ENCODE measurements around the gene LCNL1.

The LCNL1 gene

DNA sequence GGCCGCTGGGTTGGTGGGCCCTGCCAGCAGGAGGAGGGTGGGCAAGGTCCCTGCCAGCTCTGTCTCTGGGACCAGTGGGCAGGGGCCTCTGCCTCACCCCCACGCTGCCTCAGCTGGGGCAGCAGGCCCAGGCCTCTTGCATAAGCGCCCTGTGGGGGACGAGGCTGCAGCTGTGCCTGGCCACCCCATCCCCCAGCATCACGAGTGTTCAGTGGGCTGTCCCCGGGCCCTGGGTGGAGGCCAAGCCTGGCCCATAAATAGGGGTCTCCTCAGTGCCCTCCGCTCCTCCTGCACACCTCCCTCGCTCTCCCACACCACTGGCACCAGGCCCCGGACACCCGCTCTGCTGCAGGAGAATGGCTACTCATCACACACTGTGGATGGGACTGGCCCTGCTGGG, 5.6 kb upstream of the LCNL1 start, which contains the start of gene PTGDS:
Gene PTGDS (plus strand): TSS at position 282 of the 400 bp plus-strand sequence. CDS start 75 bp downstream, at position 357.
- DNase-seq (ENCODE audit: low spot score), result no peak

DNA sequence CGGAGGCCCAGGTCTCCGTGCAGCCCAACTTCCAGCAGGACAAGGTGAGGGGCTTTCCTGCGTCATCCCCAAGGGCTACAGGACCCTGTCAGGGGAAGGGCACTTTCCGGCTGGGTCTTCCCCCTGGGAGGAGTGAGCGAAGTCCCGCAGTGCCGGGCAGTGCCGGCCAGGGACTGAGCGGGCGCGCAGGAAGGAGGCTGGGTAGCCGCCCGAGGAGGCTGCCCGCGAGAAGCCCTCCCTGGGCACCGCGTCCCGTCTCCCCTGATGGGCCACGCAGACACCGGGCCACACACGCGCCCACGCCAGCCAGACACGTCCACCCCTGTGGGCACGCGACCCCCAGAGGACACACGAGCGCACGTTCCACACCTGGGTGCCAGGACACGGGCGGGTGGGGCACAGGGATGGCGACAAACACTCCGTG, 5.1 kb upstream of the LCNL1 start:
- no peak for DNase-seq (ENCODE audit: low spot score)

DNA sequence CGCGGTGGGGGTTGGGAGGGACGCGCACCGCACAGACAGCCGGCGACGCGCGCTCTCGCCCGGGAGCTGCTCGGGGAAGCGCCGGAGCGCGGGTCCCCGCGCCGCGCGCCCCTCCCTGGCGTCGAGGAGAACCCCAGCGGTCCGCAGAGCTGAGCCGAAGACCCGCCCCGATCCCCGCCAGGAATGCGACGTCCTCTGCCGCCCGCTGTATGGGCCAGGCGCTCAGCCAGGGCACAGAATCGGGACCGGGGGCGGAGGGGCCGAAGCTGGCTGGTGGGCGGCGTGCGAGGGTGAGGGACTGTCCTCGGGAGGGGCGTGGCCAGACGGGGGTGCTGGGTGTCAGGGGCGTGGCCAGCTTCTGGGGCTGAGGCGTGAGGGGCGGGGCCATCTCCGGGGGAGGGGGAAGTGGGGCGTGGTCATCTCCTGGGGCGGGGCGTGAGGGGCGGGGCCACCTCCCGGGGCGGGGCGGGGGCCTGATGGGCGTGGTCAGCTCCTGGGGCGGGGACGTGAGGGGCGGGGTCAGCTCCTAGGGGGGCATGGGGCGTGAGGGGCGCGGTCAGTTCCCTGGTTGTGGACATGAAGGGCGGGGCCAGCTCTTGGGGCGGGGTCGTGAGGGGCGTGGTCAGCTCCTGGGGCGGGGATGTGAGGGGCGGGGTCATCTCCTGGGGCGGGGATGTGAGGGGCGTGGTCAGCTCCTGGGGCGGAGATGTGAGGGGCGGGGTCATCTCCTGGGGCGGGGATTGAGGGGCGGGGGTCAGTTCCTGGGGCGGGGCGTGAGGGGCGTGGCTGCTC, 4.5 kb upstream of the LCNL1 start:
- peak; percentile 55 for DNase-seq (ENCODE audit: low spot score)

DNA sequence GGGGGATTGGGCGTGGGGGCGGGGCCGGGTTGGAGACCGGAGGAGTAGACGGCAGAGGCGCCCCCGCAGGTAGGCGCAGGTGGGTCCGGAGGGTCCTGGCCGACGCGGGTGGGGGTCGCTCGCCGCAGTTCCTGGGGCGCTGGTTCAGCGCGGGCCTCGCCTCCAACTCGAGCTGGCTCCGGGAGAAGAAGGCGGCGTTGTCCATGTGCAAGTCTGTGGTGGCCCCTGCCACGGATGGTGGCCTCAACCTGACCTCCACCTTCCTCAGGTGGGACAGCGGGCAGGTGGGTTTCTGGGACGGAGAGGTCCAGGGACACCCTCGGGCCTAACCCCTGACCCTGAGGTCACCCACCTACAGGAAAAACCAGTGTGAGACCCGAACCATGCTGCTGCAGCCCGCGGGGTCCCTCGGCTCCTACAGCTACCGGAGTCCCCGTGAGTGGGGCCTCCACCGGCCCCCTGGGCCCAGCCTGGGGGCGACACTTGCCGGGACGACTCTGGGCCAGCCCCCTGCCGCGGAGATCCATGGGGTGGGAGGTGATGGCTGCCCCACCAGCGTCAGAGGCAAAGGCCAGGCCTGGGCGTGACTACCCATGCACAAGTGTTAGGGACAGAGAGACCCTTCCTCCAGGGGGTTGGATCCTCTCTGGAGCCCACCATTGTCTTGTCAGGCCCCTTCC, 3.8 kb upstream of the LCNL1 start:
- DNase-seq (ENCODE audit: low spot score), result no peak

DNA sequence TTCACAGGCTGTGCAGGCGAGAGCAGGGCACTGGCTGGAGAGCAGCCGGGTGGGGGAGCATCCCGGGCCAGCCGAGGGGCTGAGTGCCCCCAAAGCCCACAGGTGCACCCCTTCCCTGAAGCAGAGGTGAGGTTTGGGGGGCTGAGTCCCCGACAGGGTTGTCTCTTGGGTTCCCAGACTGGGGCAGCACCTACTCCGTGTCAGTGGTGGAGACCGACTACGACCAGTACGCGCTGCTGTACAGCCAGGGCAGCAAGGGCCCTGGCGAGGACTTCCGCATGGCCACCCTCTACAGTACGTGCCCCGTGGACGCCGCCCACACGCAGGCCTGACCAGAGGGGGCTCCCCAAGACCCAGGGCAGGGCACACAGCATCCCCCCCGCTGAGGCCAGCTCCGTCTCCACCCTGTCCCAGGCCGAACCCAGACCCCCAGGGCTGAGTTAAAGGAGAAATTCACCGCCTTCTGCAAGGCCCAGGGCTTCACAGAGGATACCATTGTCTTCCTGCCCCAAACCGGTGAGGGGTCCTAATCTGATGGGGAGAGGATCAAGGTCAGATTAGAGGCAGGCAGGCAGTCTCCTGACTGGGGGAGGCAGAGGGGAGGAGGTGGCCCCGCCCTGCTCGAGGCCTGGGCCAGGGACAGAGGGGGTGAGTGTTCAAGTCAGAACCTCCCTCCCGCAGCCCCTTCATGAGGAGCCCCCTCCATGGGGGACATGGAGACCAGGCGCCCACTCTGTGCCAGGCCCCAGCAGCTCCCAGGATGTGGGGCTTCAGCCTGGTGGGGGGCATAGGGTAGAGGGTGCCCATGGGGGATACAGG, 2.8 kb upstream of the LCNL1 start:
- no peak for DNase-seq (ENCODE audit: low spot score)

DNA sequence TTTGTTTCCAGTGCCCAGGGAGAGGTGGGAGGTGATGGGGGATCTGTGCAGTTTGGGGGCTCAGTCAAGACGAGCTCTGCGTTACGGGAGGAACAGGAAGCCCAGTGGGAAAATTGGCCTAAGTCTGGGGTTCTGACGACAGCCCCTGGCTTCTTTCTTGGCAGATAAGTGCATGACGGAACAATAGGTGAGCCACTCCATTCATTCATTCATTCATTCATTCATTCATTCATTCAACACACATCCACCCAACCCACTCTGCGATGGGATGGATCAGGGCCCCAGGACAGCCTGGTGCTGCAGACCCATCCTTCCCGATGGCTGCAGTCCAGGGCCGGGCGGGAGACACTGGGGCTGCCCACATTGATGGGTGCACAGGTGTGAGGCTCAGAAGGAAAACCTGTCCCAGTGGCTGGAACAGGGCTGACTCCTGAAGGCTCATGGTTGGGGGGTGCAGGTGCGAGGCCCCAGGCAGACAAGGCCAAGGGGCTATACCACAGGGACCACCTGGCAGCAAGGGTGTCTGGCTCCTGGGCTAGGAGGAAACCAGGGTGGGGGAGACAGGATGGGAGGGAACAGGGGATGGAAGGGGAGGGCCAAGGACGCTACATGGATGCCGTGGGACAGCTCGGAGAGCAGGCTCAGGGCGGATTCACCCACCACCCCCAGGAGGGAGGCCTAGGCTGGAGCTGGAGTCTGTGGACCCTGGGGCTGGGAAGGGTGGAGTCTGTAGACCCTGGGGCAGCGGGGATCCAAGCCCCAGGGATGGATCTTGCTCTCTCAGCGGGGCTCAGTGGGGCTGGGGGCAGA, 1.9 kb upstream of the LCNL1 start:
- no peak for DNase-seq (ENCODE audit: low spot score)

DNA sequence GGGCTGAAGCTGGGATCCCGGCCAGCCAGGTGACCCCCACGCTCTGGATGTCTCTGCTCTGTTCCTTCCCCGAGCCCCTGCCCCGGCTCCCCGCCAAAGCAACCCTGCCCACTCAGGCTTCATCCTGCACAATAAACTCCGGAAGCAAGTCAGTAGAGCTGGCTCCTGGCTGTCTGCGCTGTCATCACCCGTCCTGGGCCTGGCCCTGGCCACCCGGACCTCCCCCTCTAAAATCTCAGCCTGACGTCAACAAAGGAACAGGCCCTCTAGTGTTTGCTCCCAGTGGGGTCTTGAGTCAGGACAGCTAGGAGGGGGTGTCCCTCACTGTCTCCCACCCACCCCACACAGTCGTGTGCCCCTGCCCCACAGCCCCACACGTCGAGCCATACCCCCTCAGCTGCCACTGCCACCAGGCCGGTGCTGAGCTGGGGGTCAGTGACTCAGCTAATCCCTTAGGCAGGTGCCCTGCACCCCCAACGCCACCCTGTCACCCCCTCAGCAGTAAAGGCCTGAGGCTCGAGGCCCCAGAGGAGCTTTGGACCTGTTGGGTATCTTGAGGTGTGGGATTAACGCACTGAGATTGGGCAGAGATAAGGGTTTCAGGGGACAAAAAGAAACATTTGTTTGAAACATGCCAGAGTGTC, 1.1 kb upstream of the LCNL1 start:
- no peak for DNase-seq (ENCODE audit: low spot score)

DNA sequence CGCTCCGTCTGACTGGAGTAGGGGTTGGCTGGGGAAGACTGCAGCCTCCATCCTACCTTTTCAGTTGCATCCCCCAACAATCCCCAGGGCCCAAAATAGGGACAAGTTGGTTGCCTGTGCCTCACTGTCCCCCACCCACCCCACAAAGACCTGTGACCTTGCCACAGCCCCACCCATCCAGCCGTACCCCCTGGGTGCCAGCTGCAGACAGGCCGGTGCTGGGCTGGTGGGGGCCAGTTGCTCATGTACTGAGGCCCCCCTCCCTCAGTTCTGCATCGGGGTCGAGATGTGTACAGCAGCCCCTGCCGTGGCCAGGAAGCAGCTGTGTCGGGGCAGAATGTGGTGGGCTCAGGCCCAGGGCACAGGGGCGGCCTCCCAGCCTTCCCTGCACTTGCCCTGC, 374 bp downstream of the LCNL1 start:
- no peak for DNase-seq (ENCODE audit: low spot score)

DNA sequence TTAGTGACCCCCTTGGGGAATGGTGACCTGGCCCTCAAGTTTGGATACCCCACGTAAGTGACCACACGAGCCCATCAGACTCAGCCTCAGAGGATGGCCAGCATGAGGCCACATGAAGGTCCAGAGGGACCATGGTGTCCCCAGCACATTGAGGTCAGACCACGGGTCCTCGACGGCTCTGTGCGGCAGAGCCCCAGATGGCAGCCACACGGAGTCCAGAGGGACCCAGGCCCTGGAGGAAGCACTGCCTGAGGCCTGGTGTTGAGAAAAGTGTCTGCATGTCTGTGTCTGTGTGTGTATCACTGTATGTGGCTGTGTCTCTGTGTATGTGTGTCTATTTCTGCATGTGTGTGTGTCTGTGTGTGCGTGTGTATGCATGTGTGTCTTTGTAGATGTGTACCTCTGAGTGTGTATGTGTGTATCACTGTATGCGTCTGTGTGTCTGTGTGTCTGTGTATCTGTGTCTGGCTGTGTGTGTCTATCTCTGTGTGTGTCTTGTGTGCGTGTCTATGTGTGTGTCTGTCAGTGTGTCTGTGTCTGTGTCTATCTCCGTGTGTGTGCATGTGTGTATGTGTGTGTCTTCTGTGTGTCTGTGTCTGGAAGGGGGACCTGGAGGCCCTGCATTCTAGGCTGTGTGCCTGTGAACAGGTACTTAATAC, 992 bp downstream of the LCNL1 start:
- no peak for DNase-seq (ENCODE audit: low spot score)

DNA sequence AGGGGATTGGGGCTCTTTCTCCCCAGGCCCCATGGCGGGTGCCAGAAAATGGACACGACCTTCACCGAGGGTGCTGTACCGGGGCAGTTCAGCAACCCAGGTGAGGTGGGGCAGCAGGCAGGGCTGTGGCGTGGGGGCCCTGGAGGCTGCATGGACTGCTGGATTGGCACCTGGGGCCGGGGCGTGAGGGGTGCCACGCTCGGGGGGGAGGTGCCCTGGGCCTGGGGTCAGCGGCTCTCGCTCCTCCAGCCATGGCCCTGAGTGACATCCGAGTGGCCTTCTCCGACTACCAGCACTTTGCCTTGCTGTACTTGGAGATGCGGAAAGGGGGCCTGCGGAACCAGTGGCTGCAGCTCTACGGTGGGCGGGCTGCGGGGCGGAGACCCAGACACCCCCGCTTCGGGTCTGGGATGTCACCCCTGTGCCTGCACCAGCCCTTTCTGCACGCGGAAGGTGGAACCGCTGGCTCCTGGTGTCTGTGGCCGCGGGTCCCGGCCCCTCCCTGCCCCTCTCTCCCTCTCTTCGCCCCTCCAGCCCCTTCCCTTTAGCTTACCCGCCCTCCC, 1.8 kb downstream of the LCNL1 start:
- DNase-seq (ENCODE audit: low spot score), result no peak

DNA sequence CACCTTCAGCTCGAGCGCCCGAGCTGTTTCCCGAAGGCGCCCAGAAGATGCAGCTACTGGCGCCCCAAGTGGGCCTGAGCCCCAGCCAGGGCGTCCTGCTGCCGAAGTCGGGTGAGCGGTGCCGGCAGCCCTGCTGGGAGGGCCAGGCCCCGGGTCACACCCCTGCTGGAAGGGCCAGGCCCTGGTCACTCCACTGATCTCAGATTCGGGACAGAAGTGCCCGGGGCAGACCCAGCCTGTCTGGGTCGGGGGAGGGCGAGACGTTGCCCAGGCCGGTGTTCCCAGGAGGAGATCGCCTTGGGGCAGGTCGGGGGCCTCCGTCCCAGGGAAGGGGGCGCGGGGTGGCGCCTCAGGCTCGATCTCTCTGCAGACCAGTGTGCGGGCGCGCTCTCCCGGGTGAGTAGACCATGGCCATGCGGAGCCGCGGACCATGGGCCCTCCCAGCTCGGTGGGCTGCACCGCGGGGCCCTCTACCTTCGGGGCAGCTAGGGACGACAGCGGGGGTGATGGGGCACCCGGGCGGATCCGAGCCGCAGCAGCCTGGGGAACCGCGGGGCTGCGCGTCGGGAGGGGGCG, 2.3 kb downstream of the LCNL1 start:
- no peak for DNase-seq (ENCODE audit: low spot score)

DNA sequence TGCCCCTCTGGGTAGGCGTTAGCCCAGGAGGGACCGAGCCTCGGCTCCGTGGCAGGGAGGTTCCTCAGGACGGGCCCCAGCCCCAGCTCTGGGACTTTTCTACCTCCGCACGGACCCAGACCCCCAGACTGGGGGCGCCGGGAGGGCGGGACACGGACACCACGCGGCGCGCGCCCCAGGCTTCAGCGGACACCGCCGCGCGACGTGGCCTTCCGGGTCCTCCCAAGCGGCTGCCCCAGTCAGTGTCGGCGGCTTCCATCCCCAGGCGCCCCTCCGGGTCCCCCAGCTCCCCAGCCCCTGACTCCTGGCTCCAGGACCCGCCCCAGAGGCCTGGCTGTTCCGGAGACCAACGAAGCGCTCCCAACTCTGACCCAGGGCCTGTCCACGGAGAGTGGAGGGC, 3.1 kb downstream of the LCNL1 start:
- DNase-seq (ENCODE audit: low spot score), result no peak

DNA sequence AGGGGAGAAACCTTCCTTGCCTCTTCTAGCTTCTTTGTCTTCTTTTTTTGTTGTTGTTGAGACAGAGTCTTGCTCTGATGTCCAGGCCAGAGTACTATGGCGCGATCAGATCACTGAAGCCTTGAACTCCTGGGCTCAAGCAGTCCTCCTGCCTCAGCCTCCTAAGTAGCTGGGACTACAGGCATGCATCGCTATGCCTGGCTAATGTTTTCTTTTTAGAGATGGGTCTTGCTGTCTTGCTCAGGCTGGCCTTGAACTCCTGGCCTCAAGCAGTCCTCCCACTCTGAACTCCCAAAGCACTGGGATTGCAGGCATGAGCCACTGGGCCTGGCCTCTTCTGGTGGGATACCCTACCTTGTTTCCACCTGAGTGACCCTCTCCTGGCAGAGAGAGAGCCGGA, 6.1 kb downstream of the LCNL1 start:
- DNase-seq (ENCODE audit: low spot score), result no peak

DNA sequence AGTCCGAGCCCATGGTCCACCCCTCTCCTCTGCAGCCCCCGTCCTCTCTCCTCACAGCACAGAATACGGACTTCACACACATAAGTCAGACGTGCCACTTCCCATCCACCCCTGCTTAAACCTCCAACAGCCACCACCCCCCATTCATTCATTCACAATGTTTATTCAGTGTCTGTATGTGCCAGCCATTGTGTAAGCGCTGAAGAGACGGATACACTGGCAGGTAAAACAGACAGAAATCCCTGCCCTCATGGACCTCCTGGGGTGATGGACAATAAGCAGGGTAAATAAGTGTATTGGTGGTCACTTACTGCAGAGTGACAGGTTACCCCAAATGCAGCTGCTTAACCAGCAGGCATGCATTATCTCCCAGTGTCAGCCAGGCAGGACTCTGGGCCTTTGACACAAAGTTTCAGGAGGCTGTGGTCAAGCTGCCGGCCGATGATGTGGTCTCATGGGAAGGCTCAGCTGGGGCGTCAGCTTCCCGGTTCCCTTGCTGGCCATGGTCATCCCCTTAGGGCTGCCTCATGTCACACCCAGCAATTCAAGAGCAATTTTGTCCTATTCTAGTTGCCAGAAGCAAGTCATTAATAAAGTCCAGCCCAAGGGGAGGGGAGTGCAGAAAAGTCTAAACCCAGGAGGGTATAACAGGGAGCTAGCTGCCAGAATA, 7.6 kb downstream of the LCNL1 start:
- DNase-seq (ENCODE audit: low spot score), result no peak

DNA sequence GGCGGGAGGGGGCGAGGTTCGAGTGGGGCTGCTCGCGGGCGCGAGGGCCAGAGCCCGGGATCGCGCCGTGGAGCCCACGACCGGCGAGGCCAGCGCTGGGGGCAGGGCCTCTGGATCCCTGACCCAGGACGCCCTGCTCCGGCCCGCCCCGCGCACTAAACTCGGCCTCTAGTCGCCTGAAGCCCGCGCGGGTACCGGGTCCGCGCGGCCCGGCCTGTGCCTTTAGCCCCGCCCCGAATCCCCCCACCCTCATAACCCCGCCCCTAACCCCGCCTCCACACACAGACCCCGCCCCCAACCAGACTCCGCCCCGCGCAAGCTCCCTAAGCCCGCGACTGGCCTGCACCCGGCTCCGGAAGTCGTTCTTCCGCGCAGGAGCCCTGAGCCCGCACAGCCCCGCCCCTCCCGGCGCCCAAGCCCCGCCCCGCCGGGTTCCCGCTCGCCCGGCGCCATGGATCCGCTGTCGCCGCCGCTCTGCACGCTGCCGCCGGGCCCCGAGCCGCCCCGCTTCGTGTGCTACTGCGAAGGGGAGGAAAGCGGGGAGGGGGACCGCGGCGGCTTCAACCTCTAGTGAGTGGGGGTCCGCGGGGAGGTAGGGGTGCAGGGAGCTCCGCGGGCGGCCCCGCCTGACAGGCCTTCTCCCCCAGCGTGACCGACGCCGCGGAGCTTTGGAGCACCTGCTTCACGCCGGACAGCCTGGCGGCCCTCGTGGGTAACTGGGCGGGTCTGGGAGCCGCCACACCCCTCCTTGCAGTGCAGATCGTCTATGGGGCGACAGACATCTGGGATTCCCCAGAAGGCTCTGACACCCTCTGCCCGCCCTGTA, 9.4 kb downstream of the LCNL1 start, which contains the start of gene PAXX:
Gene PAXX (plus strand): TSS at position 430 of the 826 bp plus-strand sequence. CDS start 22 bp downstream, at position 452.
- DNase-seq (ENCODE audit: low spot score), result peak; percentile 95

DNA sequence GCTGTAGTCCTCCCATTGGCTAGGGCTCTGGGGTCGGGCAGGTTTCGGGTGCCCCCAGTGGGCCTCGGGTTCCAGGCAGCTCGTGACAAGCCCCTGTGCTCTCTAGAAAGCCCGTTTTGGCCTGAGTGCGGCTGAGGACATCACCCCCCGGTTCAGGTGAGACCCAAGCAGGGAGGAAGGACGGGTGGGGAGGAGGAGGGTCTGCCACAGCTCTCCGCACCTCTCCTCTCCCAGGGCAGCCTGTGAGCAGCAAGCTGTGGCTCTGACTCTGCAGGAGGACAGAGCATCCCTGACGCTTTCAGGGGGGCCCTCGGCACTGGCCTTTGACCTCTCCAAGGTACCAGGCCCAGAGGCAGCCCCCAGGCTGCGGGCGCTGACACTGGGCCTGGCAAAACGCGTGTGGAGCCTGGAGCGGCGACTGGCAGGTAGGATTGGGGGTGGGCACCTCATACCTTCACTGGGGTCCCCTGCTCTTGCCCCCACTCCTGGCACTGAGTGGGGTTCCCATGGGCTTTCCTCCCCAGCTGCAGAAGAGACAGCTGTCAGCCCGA, 10.1 kb downstream of the LCNL1 start:
- no peak for DNase-seq (ENCODE audit: low spot score)

DNA sequence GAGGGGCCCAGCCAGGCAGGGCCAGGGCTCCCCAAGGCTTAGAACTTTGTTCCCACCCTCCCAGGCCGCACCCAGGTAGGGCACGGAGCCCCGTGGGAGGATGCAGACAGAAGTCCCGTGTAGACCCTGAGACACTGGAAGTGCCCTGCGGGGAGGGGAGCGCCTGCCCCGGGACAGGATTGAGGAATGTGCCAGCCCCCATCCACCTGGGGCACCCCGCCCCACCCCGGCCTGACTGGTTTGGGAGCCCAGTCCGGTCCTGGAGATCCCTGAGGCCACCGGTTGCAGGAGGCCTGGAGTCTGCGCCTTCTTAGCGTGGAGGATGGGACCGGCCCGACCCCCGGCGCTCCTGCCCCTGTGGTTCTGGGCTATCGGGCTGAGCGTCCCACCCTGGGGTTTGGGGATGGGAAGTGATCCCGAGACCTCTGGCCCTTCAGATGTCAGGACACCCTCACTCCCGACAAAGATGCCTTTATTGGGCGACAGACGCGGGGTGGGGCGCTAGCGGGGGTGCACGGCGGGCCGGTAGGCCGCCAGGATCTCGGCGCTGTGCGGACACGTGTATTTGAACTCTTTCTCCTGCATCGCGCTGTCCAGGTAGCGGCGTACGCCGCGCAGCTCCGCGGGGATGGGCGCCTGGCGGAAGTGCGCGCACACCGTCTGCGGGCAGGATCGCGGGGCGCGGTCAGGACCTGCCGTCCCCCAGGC, 11.5 kb downstream of the LCNL1 start:
- DNase-seq (ENCODE audit: low spot score), result no peak

DNA sequence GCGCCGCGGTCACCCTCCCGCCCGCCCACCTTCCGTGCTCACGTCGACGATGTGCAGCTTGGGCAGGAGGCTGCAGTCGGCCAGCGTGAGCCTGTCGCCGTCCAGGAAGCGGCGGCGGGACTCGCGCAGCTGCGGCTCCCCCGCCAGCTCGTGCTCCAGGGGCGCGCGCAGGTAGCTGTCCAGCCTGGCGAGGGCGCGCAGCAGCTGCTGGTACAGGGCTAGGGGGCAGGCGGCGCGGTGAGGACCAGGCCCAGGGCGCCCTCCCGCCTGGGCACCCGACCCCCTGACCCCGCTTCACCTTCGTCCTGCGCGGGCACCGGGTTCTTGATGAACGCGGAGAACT, 12.1 kb downstream of the LCNL1 start:
- no peak for DNase-seq (ENCODE audit: low spot score)

Measured in NAMALWA (cell line).